Gastrocnemius medialis (tissue), 4 donors: ENCODE measurements around the gene HMGA1.

Experiments
- CTCF ChIP-seq, 5 experiments: fragments of 450-650 bp in 3 of 5; fragments of 200-600 bp in 2 of 5; sonication (generic) in 2 of 5; IDR thresholded peaks in 4 of 5; conservative IDR thresholded peaks in 1 of 5; 1 replicate in 4 of 5; 2 replicates in 1 of 5; pipeline ENCODE4 v1.5.1; 2016 to 2019; ENCODE audit warnings: antibody characterized with exemption in 5 of 5, mild to moderate bottlenecking in 3 of 5, moderate library complexity in 3 of 5
- POLR2A ChIP-seq, 2 donors: fragments of 450-650 bp; IDR thresholded peaks; one replicate each; pipeline ENCODE4 v1.6.1; 2017; ENCODE audit warnings: antibody characterized with exemption in 2 of 2, mild to moderate bottlenecking in 2 of 2, moderate library complexity in 2 of 2

GRCh38 chr6:34295721-34296120 lies 59.0 kb downstream of the HMGA1 start:
- TF ChIP-seq POLR2A (IDR thresholded peaks at IDR 0.05) (no peak), CTCF (IDR thresholded peaks at IDR 0.05 in 4 of 5, conservative IDR thresholded peaks at IDR 0.05 in 1 of 5) (no peak)
